ENCODE measurements around the gene ENPP3. TPM values are rescaled to one million over a fixed set of nuclear protein-coding genes. Genes with fewer than 3 reads are reported as not detected.

ENPP3 gene
- total RNA-seq, 3 donors from 2014 or later: 0.98 to 1.8 (median 1.8) TPM

- no peak for DNase-seq (ENCODE audit: low spot score in 2 of 2)
- no peak for TF ChIP-seq CTCF (IDR thresholded peaks at IDR 0.05)
- TF ChIP-seq POLR2A (IDR thresholded peaks at IDR 0.05): no peak
- no peak for TF ChIP-seq POLR2AphosphoS5 (IDR thresholded peaks at IDR 0.05)
- Histone ChIP-seq H3K36me3 (no peaks in the 10 kb centered on the region), H3K27me3 (no peaks in the 10 kb centered on the region), H3K9me3 (no peaks in the 10 kb centered on the region), H3K4me1 (no peaks in the 10 kb centered on the region), H3K27ac (no peak overlapping the region), H3K4me3 (no peak overlapping the region)
- intact Hi-C loops (cut with DNase I; ENCODE audit: low total_unique reads): no loop called here
These were observed 44.5 kb downstream of the ENPP3 start for GRCh38 chr6:131681585-131681984.

- Histone ChIP-seq H3K4me3 (no peak overlapping the region), H3K4me1 (no peaks in the 10 kb centered on the region), H3K36me3 (no peaks in the 10 kb centered on the region), H3K9me3 (no peaks in the 10 kb centered on the region), H3K27me3 (no peaks in the 10 kb centered on the region), H3K27ac (no peak overlapping the region)
- TF ChIP-seq CTCF (IDR thresholded peaks at IDR 0.05): no peak
- no peak for TF ChIP-seq POLR2A (IDR thresholded peaks at IDR 0.05)
- TF ChIP-seq POLR2AphosphoS5 (IDR thresholded peaks at IDR 0.05): no peak
- no peak for DNase-seq (ENCODE audit: low spot score in 2 of 2)
- intact Hi-C loops (cut with DNase I; ENCODE audit: low total_unique reads): no loop called here
These were observed 45.3 kb downstream of the ENPP3 start for GRCh38 chr6:131682442-131682841.

GRCh38 chr6:131683479-131683878 lies 46.4 kb downstream of the ENPP3 start:
- Histone ChIP-seq H3K4me1 (no peaks in the 10 kb centered on the region), H3K36me3 (no peaks in the 10 kb centered on the region), H3K27me3 (no peaks in the 10 kb centered on the region), H3K4me3 (no peak overlapping the region), H3K9me3 (no peaks in the 10 kb centered on the region), H3K27ac (no peak overlapping the region)
- TF ChIP-seq POLR2AphosphoS5 (IDR thresholded peaks at IDR 0.05): no peak
- TF ChIP-seq CTCF (IDR thresholded peaks at IDR 0.05): no peak
- no peak for TF ChIP-seq POLR2A (IDR thresholded peaks at IDR 0.05)
- DNase-seq (ENCODE audit: low spot score in 2 of 2): no peak
- intact Hi-C loops (cut with DNase I; ENCODE audit: low total_unique reads): no loop called here

- no peak overlapping the region for H3K4me3 ChIP-seq
- H3K27ac ChIP-seq: no peak overlapping the region
- no peaks in the 10 kb centered on the region for H3K4me1 ChIP-seq
- TF ChIP-seq POLR2AphosphoS5 (IDR thresholded peaks at IDR 0.05) (no peak), POLR2A (IDR thresholded peaks at IDR 0.05) (no peak)
- no peaks in the 10 kb centered on the region for H3K9me3 ChIP-seq
- H3K27me3 ChIP-seq: no peaks in the 10 kb centered on the region
- intact Hi-C loops (cut with DNase I; ENCODE audit: low total_unique reads): no loop called here
- no peaks in the 10 kb centered on the region for H3K36me3 ChIP-seq
- no peak for DNase-seq (ENCODE audit: low spot score in 2 of 2)
These were observed 48.2 kb downstream of the ENPP3 start for GRCh38 chr6:131685266-131685780.

GRCh38 chr6:131687022-131687421 lies 49.9 kb downstream of the ENPP3 start:
- H3K27ac ChIP-seq: no peak overlapping the region
- DNase-seq (ENCODE audit: low spot score in 2 of 2): no peak
- H3K27me3 ChIP-seq: no peaks in the 10 kb centered on the region
- H3K4me1 ChIP-seq: no peaks in the 10 kb centered on the region
- no peaks in the 10 kb centered on the region for H3K36me3 ChIP-seq
- H3K4me3 ChIP-seq: no peak overlapping the region
- intact Hi-C loops (cut with DNase I; ENCODE audit: low total_unique reads): no loop called here
- TF ChIP-seq POLR2A (IDR thresholded peaks at IDR 0.05): no peak
- TF ChIP-seq CTCF (IDR thresholded peaks at IDR 0.05): no peak
- TF ChIP-seq POLR2AphosphoS5 (IDR thresholded peaks at IDR 0.05): no peak
- no peaks in the 10 kb centered on the region for H3K9me3 ChIP-seq

- no peaks in the 10 kb centered on the region for H3K36me3 ChIP-seq
- no peaks in the 10 kb centered on the region for H3K27me3 ChIP-seq
- no peaks in the 10 kb centered on the region for H3K4me1 ChIP-seq
- intact Hi-C loops (cut with DNase I; ENCODE audit: low total_unique reads): no loop called here
- H3K9me3 ChIP-seq: no peaks in the 10 kb centered on the region
- no peak for DNase-seq (ENCODE audit: low spot score in 2 of 2)
- TF ChIP-seq POLR2A (IDR thresholded peaks at IDR 0.05) (no peak), CTCF (IDR thresholded peaks at IDR 0.05) (no peak), POLR2AphosphoS5 (IDR thresholded peaks at IDR 0.05) (no peak)
- H3K27ac ChIP-seq: no peak overlapping the region
- H3K4me3 ChIP-seq: no peak overlapping the region
These were observed 51.2 kb downstream of the ENPP3 start for GRCh38 chr6:131688286-131688685.
